Erythroblast (primary cell): ENCODE results near the gene RNF38.

ENCODE experiments used
- GATA1 ChIP-seq: IDR thresholded peaks from 2 replicates; pipeline ENCODE4 v1.6.1; 2011; ENCODE audit warnings: low read depth, mild to moderate bottlenecking, control low read depth, low read length, moderate library complexity
- POLR2A ChIP-seq: IDR thresholded peaks from 2 replicates; pipeline ENCODE4 v1.6.1; 2011; ENCODE audit warnings: mild to moderate bottlenecking, low read length

DNA sequence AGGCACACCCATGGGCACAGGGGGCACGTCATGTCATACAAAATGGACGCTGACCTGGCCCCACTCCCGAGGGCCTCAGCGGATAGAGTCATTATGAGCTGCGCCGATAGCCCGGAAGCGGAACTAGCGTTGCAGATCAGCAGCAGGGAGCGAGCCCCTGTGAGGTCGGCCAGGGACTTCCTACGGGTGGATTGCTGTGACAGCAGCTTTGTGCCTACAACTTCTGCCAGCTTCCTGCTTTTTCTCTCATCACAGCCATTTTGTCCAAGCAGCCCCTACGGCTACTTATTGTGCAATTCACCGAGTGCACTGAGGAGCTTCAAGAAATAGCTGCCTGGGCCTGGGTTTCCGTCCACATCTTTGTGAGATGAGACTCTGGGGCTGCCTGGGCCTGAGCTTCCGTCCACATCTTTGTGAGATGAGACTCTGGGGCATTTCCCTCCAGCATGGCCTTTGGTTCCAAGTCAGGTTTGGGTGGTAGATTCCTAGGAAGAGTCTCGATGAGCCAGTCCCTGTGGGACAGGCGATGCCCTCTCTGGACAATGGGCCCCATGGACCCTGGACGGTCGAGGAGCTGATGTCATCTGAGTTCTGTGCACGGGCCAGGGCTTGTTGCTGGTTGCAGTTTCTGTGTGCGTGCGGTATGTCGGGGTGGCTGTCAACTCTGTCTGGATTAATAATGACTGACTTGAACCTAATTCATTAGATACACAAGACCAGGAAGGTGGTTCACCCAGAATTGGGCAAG is 74.8 kb downstream of the RNF38 start:
- TF ChIP-seq POLR2A (no peak), GATA1 (no peak)
